ENCODE results near the gene GALNT9. TPM values are rescaled to one million over a fixed set of nuclear protein-coding genes. Genes with fewer than 3 reads are reported as not detected.

Gene GALNT9
- total RNA-seq, 1 experiment from 2014 or later = 0.45 TPM

DNA sequence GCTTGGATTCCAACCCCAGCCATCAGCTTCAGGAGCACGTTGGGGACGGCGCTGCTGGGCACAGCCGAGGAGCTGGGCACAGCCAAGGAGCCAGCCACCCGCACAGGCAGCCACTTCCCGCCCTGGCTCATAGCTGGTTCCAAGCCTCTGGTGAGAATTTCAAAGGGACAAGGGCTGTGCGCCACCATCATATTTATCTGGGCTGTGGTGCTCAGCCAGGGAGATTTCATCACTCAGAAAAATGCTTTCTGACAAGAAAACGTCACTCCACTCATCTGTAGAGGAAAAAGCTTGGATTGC lies 66.4 kb downstream of the GALNT9 start:
- H3K36me3 Mint-ChIP-seq (ENCODE audit: insufficient read depth, unreplicated experiment) = no peaks in the 10 kb centered on the region
- no peaks in the 10 kb centered on the region for H3K4me1 ChIP-seq
- no peaks in the 10 kb centered on the region for H3K27me3 ChIP-seq (replicated peaks; ENCODE audit: control insufficient read depth, insufficient read depth, low read length)
- no peak for DNase-seq
- no peaks in the 10 kb centered on the region for H3K9me3 ChIP-seq
- no TSS peak for BruUV-seq (replicated peaks)
- H3K36me3 ChIP-seq (ENCODE audit: control insufficient read depth, insufficient read depth, low read length) = no peaks in the 10 kb centered on the region
- H3K4me3 ChIP-seq (ENCODE audit: low read depth, low read length) = no peak overlapping the region
- H3K27ac Mint-ChIP-seq (ENCODE audit: unreplicated experiment) = no peak overlapping the region
- POLR2A ChIA-PET = no interaction called here
- H3K9me3 Mint-ChIP-seq (ENCODE audit: unreplicated experiment) = no peaks in the 10 kb centered on the region
- TF ChIP-seq, protein P1, sequence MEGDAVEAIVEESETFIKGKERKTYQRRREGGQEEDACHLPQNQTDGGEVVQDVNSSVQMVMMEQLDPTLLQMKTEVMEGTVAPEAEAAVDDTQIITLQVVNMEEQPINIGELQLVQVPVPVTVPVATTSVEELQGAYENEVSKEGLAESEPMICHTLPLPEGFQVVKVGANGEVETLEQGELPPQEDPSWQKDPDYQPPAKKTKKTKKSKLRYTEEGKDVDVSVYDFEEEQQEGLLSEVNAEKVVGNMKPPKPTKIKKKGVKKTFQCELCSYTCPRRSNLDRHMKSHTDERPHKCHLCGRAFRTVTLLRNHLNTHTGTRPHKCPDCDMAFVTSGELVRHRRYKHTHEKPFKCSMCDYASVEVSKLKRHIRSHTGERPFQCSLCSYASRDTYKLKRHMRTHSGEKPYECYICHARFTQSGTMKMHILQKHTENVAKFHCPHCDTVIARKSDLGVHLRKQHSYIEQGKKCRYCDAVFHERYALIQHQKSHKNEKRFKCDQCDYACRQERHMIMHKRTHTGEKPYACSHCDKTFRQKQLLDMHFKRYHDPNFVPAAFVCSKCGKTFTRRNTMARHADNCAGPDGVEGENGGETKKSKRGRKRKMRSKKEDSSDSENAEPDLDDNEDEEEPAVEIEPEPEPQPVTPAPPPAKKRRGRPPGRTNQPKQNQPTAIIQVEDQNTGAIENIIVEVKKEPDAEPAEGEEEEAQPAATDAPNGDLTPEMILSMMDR (IDR thresholded peaks at IDR 0.05; ENCODE audit: insufficient read depth in 1 of 2, low read depth in 1 of 2, low read length in 1 of 2, severe bottlenecking in 1 of 2, unreplicated experiment in 1 of 2) = no peak
- no peaks in the 10 kb centered on the region for H3K4me1 Mint-ChIP-seq (ENCODE audit: low read depth, unreplicated experiment)
- CTCF ChIA-PET = no interaction called here
- H3K27me3 Mint-ChIP-seq (ENCODE audit: insufficient read depth, unreplicated experiment) = peaks cover 15% of the 10 kb centered on the region
- H3K4me3 Mint-ChIP-seq (ENCODE audit: unreplicated experiment) = no peak overlapping the region
- intact Hi-C loops (cut with micrococcal nuclease; ENCODE audit: unreplicated experiment) = no loop called here

DNA sequence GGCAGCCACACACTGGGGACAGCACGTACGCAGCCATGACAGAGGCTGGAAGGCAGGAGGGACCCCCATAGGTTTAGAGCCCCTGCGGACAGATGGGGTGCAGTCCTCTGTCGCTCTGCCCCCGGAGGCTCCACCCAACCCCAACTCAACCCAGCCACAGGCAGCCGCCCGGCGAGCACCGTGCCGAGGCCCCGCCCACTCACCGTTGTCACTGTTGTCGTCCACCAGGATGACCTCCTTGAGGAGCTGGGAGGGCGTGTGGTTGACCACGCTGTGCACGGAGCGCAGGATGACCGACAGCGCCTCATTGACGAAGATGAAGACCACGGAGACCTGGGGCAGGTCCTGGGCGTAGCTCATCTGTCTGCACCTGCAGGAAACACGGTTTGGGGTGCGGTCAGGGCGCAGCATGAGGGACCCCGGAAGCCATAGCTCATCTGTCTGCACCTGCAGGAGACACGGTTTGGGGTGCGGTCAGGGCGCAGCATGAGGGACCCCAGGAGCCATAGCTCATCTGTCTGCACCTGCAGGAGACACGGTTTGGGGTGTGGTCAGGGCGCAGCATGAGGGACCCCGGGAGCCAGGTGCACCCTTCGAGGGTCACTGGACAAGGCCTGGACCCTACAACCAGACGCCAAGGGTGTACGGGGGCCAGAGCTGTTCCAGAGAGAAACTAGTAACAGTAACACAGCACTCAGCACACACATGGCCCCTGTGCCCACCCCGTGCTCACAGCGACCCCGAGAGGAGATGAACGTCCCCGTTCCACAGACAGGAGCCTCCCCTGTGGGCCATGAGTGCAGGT lies 66.9 kb downstream of the GALNT9 start:
- no peaks in the 10 kb centered on the region for H3K36me3 Mint-ChIP-seq (ENCODE audit: insufficient read depth, unreplicated experiment)
- Histone ChIP-seq H3K36me3 (ENCODE audit: control insufficient read depth, insufficient read depth, low read length) (no peaks in the 10 kb centered on the region), H3K4me3 (ENCODE audit: low read depth, low read length) (no peak overlapping the region), H3K4me1 (no peaks in the 10 kb centered on the region), H3K9me3 (no peaks in the 10 kb centered on the region), H3K27me3 (replicated peaks; ENCODE audit: control insufficient read depth, insufficient read depth, low read length) (no peaks in the 10 kb centered on the region)
- no TSS peak for BruUV-seq (replicated peaks)
- H3K4me1 Mint-ChIP-seq (ENCODE audit: low read depth, unreplicated experiment) = no peaks in the 10 kb centered on the region
- TF ChIP-seq, protein P1 (IDR thresholded peaks at IDR 0.05; ENCODE audit: insufficient read depth in 1 of 2, low read depth in 1 of 2, low read length in 1 of 2, severe bottlenecking in 1 of 2, unreplicated experiment in 1 of 2) = no peak
- ChIA-PET POLR2A (no interaction called here), CTCF (no interaction called here)
- no peaks in the 10 kb centered on the region for H3K9me3 Mint-ChIP-seq (ENCODE audit: unreplicated experiment)
- no peak for DNase-seq
- H3K27me3 Mint-ChIP-seq (ENCODE audit: insufficient read depth, unreplicated experiment) = peaks cover 15% of the 10 kb centered on the region
- intact Hi-C loops (cut with micrococcal nuclease; ENCODE audit: unreplicated experiment) = no loop called here
- H3K4me3 Mint-ChIP-seq (ENCODE audit: unreplicated experiment) = no peak overlapping the region
- H3K27ac Mint-ChIP-seq (ENCODE audit: unreplicated experiment) = no peak overlapping the region

DNA sequence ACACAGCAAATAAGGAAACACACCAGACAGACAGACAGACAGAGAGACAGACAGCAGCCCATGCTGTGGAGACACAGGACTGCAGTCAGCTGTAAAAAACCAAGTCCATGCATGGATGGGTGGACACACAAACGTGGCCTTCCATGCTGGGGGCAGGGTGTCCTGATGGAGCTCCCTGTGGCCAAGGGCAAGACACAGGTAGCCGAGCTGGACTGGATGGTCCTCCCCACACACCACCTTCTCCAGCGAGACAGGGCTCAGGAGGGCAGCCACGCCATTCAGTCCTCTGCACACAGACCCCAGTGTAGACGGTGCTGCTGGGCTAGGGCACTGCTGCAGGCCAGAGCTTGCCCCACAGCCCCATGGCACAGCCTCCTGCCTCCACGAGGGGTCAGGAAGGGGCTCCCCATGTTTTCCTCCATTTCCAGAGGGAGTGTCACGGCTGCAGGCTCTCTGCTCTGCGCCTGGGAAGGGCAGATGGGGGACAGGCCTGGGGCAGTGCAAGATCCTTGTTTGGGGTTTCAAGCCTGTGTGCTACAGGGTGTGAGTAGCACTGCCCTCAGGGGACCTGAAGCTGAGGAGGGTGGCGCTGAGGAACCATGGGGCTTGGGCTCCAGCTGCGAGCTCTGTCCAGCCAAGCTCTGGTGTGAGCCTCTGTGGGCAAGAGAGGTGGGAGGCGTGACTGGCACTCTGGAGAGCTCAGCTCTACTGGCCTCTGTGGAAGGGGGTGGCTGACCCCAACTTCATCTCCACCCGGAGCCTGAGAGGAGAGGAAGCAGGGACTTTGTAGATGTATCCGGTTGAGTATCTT lies 67.9 kb downstream of the GALNT9 start:
- Histone ChIP-seq H3K4me3 (ENCODE audit: low read depth, low read length) (no peak overlapping the region), H3K36me3 (ENCODE audit: control insufficient read depth, insufficient read depth, low read length) (no peaks in the 10 kb centered on the region), H3K9me3 (no peaks in the 10 kb centered on the region), H3K4me1 (no peaks in the 10 kb centered on the region), H3K27me3 (replicated peaks; ENCODE audit: control insufficient read depth, insufficient read depth, low read length) (no peaks in the 10 kb centered on the region)
- ChIA-PET CTCF (no interaction called here), POLR2A (no interaction called here)
- no peak overlapping the region for H3K4me3 Mint-ChIP-seq (ENCODE audit: unreplicated experiment)
- no TSS peak for BruUV-seq (replicated peaks)
- H3K9me3 Mint-ChIP-seq (ENCODE audit: unreplicated experiment) = no peaks in the 10 kb centered on the region
- H3K27ac Mint-ChIP-seq (ENCODE audit: unreplicated experiment) = no peak overlapping the region
- TF ChIP-seq, protein P1 (IDR thresholded peaks at IDR 0.05; ENCODE audit: insufficient read depth in 1 of 2, low read depth in 1 of 2, low read length in 1 of 2, severe bottlenecking in 1 of 2, unreplicated experiment in 1 of 2) = no peak
- H3K27me3 Mint-ChIP-seq (ENCODE audit: insufficient read depth, unreplicated experiment) = peaks cover 15% of the 10 kb centered on the region
- no peaks in the 10 kb centered on the region for H3K36me3 Mint-ChIP-seq (ENCODE audit: insufficient read depth, unreplicated experiment)
- DNase-seq = no peak
- H3K4me1 Mint-ChIP-seq (ENCODE audit: low read depth, unreplicated experiment) = no peaks in the 10 kb centered on the region
- intact Hi-C loops (cut with micrococcal nuclease; ENCODE audit: unreplicated experiment) = no loop called here
